Hepatocyte (in vitro differentiated cells): Measurements from ENCODE around the gene EXOC4. TPM values are rescaled to one million over a fixed set of nuclear protein-coding genes. Genes with fewer than 3 reads are reported as not detected.

ENCODE experiments used
- DNase-seq: peaks from one replicate; pipeline ENCODE4 v3.0.0-alpha.2; 2016; ENCODE audit warnings: low spot score
- H2AFZ ChIP-seq: fragments of 200-600 bp; sonication (generic); 2 replicates; pipeline ENCODE4 v1.6.0; 2016; ENCODE audit warnings: antibody characterized with exemption, mild to moderate bottlenecking
- H3K27ac ChIP-seq: fragments of 200-600 bp; sonication (generic); 2 replicates; pipeline ENCODE4 v1.5.1; 2016; ENCODE audit warnings: mild to moderate bottlenecking
- H3K27me3 ChIP-seq: fragments of 200-600 bp; sonication (generic); 2 replicates; pipeline ENCODE4 v1.6.1; 2016
- H3K36me3 ChIP-seq: fragments of 200-600 bp; sonication (generic); replicated peaks from 2 replicates; pipeline ENCODE4 v1.5.1; 2016; ENCODE audit warnings: low read depth; ENCODE audit not compliant: insufficient read depth
- H3K4me1 ChIP-seq: fragments of 200-600 bp; sonication (generic); 2 replicates; pipeline ENCODE4 v1.5.1; 2016; ENCODE audit warnings: mild to moderate bottlenecking, moderate library complexity; ENCODE audit not compliant: insufficient read depth
- H3K4me2 ChIP-seq: fragments of 200-600 bp; sonication (generic); 2 replicates; pipeline ENCODE4 v1.6.0; 2016
- H3K4me3 ChIP-seq: fragments of 200-600 bp; sonication (generic); 2 replicates; pipeline ENCODE4 v1.5.1; 2016; ENCODE audit warnings: mild to moderate bottlenecking
- H3K79me2 ChIP-seq: fragments of 200-600 bp; sonication (generic); 2 replicates; pipeline ENCODE4 v1.6.0; 2017; ENCODE audit warnings: mild to moderate bottlenecking
- H3K9me2 ChIP-seq: fragments of 200-600 bp; sonication (generic); replicated peaks from 2 replicates; pipeline ENCODE4 v1.6.0; 2017; ENCODE audit warnings: mild to moderate bottlenecking; ENCODE audit not compliant: insufficient read depth
- H3K9me3 ChIP-seq: fragments of 200-600 bp; sonication (generic); 2 replicates; pipeline ENCODE4 v1.5.1; 2016; ENCODE audit warnings: low read depth, mild to moderate bottlenecking
- H4K20me1 ChIP-seq: fragments of 200-600 bp; sonication (generic); 2 replicates; pipeline ENCODE4 v1.6.0; 2016; ENCODE audit warnings: mild to moderate bottlenecking; ENCODE audit not compliant: insufficient read depth, poor library complexity, severe bottlenecking
- EZH2 ChIP-seq: fragments of 200-600 bp; sonication (generic); IDR thresholded peaks from 2 replicates; pipeline ENCODE4 v1.6.1; 2016; ENCODE audit warnings: antibody characterized with exemption, mild to moderate bottlenecking, borderline replicate concordance
- EZH2phosphoT487 ChIP-seq: fragments of 200-600 bp; sonication (generic); IDR thresholded peaks from one replicate; pipeline ENCODE4 v1.6.1; 2018; ENCODE audit warnings: antibody characterized with exemption, mild to moderate bottlenecking, low read depth, moderate library complexity; ENCODE audit not compliant: unreplicated experiment, severe bottlenecking
- WGBS: methylation state at CpG from one replicate; pipeline ENCODE4 v1.1.6; 2016; ENCODE audit warnings: low lambda C conversion rate; ENCODE audit errors: missing lambda C conversion rate; 5-methylcytosine and 5-hydroxymethylcytosine counted together
- polyA plus RNA-seq: library from polyadenylated mRNA; unstranded; fragments of >200 nt; fragmentation: Nextera tagmentation; extraction: Ambion mirVana; gene quantifications from 2 replicates; pipeline ENCODE4 v1.2.1, GENCODE V29; 2016
- total RNA-seq: library from RNA; depleted of rRNA; stranded (reverse); fragments of >200 nt; gene quantifications from 2 replicates; pipeline ENCODE4 v1.2.3, GENCODE V29; 2014
- TF ChIP-seq, protein P1 (sequence below): fragments of 200-600 bp; sonication (generic); IDR thresholded peaks from 2 replicates; pipeline ENCODE4 v1.5.1; 2016; ENCODE audit warnings: antibody characterized with exemption, mild to moderate bottlenecking; ENCODE audit not compliant: poor library complexity

EXOC4 gene
- total and polyA plus RNA-seq, 2 experiments from 2014 or later: 34.8 to 56.1 TPM

DNA sequence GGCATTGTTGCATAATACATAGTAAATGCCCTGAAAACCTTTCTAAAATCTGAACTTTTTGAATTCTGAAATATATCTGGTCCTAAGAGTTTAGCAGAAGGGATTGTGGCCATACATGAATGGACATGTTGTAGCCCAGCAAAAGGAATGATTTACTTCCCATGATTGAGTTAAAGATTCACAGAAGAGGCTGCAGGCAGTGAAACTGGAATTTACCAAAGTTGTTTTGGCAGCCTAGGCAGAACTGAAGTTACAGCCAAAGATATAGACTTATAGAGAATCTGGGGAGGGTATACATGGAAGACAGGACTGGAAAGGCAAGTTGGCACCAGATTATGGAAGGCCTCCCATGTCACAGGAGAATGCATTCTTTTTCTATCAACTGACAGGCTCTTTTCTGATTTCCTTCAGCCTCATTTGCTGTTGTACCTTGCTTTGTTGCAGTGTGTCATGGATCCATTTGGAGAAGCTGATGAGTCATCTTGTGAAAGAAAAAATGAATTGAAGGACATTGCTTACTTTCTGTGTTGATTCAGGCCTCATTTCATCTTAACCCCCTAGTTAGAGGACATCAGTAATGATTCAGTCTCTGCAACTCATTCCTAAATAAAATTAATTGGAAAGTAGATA is 518.1 kb downstream of the EXOC4 start:
- no peaks in the 10 kb centered on the region for H4K20me1 ChIP-seq
- TF ChIP-seq, protein P1, sequence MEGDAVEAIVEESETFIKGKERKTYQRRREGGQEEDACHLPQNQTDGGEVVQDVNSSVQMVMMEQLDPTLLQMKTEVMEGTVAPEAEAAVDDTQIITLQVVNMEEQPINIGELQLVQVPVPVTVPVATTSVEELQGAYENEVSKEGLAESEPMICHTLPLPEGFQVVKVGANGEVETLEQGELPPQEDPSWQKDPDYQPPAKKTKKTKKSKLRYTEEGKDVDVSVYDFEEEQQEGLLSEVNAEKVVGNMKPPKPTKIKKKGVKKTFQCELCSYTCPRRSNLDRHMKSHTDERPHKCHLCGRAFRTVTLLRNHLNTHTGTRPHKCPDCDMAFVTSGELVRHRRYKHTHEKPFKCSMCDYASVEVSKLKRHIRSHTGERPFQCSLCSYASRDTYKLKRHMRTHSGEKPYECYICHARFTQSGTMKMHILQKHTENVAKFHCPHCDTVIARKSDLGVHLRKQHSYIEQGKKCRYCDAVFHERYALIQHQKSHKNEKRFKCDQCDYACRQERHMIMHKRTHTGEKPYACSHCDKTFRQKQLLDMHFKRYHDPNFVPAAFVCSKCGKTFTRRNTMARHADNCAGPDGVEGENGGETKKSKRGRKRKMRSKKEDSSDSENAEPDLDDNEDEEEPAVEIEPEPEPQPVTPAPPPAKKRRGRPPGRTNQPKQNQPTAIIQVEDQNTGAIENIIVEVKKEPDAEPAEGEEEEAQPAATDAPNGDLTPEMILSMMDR: no peak
- TF ChIP-seq EZH2phosphoT487 (no peak), EZH2 (no peak)
- no peaks in the 10 kb centered on the region for H3K9me2 ChIP-seq
- no peak overlapping the region for H2AFZ ChIP-seq
- no peaks in the 10 kb centered on the region for H3K36me3 ChIP-seq
- H3K9me3 ChIP-seq: no peaks in the 10 kb centered on the region
- no peaks in the 10 kb centered on the region for H3K27me3 ChIP-seq
- no peak overlapping the region for H3K4me3 ChIP-seq
- H3K79me2 ChIP-seq: no peaks in the 10 kb centered on the region
- H3K4me1 ChIP-seq: peaks cover 15% of the 10 kb centered on the region
- H3K27ac ChIP-seq: peak overlapping the region; percentile 70
- peak; percentile 13 for DNase-seq
- peak overlapping the region; percentile 35 for H3K4me2 ChIP-seq

DNA sequence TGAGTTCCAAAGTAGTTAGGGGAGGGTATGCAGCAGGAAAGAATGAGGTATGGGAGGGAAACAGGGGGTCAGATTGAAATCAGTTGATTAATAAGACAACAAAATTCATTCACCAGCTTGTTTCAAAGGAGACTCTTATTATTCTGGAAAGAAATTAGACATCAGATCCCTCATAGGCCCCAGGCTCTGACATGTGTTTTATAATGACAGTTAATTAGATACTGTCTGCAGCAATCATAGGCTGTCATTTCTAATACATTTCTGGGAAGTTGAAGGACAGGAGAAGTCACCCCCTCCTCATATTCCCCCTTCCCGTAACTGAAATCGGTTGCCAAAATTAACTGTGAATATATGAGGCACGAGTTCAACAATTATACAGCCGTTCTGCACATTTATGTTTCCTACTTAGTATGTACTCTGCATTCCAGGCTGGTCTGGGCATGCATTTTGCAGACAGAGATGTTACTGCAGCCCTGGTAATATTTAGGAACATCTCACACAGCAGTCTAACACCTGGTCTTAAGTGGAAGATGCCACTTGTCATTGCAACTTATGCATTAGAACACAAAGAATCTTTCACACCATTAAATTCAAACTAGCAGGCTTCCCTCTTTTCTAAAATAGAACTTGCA is 519.0 kb downstream of the EXOC4 start:
- no peaks in the 10 kb centered on the region for H3K9me2 ChIP-seq
- H3K36me3 ChIP-seq: no peaks in the 10 kb centered on the region
- peaks cover 15% of the 10 kb centered on the region for H3K4me1 ChIP-seq
- no peak overlapping the region for H2AFZ ChIP-seq
- 81% methylated on average over 4 of the region's 4 CpGs for WGBS
- no peaks in the 10 kb centered on the region for H3K79me2 ChIP-seq
- no peak overlapping the region for H3K4me3 ChIP-seq
- no peaks in the 10 kb centered on the region for H3K27me3 ChIP-seq
- TF ChIP-seq EZH2phosphoT487: no peak
- no peak for TF ChIP-seq EZH2
- H3K9me3 ChIP-seq: no peaks in the 10 kb centered on the region
- H4K20me1 ChIP-seq: no peaks in the 10 kb centered on the region
- H3K27ac ChIP-seq: no peak overlapping the region
- DNase-seq: no peak
- no peak overlapping the region for H3K4me2 ChIP-seq

DNA sequence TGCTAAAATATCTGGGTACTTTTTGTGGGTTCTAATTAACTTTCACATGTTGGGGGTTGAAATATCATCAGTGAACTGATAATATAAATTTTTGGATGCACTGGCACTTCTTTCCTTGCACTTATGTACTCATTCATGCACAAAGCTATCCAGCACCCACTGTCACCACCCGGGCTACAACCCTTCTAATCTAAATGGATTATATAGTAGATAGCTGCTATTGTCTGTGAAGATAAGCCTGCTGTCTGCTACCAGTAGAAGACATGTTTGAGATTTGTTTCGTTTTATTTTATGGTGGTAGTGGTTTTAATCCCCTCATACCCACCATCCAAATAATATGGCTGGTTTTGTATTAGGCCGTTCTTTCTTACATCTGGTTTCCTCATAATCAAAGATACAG is 520.7 kb downstream of the EXOC4 start:
- Histone ChIP-seq H3K27ac (no peak overlapping the region), H3K9me2 (no peaks in the 10 kb centered on the region), H3K79me2 (no peaks in the 10 kb centered on the region), H3K4me1 (peaks cover 15% of the 10 kb centered on the region), H3K36me3 (no peaks in the 10 kb centered on the region), H3K27me3 (no peaks in the 10 kb centered on the region), H3K4me3 (no peak overlapping the region), H4K20me1 (no peaks in the 10 kb centered on the region), H3K4me2 (no peak overlapping the region), H2AFZ (no peak overlapping the region), H3K9me3 (no peaks in the 10 kb centered on the region)
- WGBS: 54% methylated on average over 3 of the region's 3 CpGs
- DNase-seq: no peak
- TF ChIP-seq EZH2phosphoT487 (no peak), EZH2 (no peak)
- TF ChIP-seq, protein P1: no peak

DNA sequence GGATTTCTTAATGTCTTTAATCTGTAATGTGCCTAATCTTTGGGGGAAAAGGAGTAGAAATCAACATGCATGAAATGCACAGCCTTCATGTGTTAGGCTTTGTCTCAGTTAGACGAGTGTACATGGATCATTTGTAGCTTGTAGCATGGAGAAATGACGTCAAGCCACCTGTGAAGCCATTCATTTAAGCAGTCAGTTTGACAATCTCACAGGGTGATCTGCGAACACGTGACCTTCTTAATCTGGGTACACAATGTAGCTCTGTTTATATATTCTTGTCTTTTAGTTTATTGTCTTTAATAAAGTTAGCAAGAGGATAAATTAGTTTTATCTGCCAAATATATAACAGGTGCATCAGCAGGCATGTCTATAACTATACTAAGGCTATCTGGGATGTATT is 522.3 kb downstream of the EXOC4 start:
- 88% methylated on average over 4 of the region's 4 CpGs for WGBS
- DNase-seq: no peak
- no peaks in the 10 kb centered on the region for H3K36me3 ChIP-seq

More for the DNA sequence above, 522.3 kb downstream of the EXOC4 start:
- Histone ChIP-seq H3K79me2 (no peaks in the 10 kb centered on the region), H3K27me3 (no peaks in the 10 kb centered on the region), H3K27ac (no peak overlapping the region), H4K20me1 (no peaks in the 10 kb centered on the region), H3K9me2 (no peaks in the 10 kb centered on the region), H3K4me1 (peaks cover 14% of the 10 kb centered on the region), H2AFZ (no peak overlapping the region), H3K9me3 (no peaks in the 10 kb centered on the region), H3K4me3 (no peak overlapping the region), H3K4me2 (no peak overlapping the region)
- TF ChIP-seq EZH2phosphoT487 (no peak), EZH2 (no peak)
- TF ChIP-seq, protein P1: no peak
